Adipocyte (in vitro differentiated cells): ENCODE results near the gene LIPJ.

Experiments used
- DNase-seq: peaks from one replicate; pipeline ENCODE4 v3.0.0-alpha.2; 2015; ENCODE audit warnings: low read depth
- H3K27me3 ChIP-seq: replicated peaks from 2 replicates; pipeline ENCODE4 v1.7.0; 2013; ENCODE audit warnings: mild to moderate bottlenecking, low read length, moderate library complexity; ENCODE audit not compliant: control insufficient read depth, insufficient read depth
- H3K36me3 ChIP-seq: 2 replicates; pipeline ENCODE4 v1.7.0; 2013; ENCODE audit warnings: low read length, mild to moderate bottlenecking, moderate library complexity; ENCODE audit not compliant: control insufficient read depth, insufficient read depth, severe bottlenecking
- H3K4me1 ChIP-seq: 2 replicates; pipeline ENCODE4 v1.7.0; 2013; ENCODE audit warnings: mild to moderate bottlenecking, low read length, moderate library complexity; ENCODE audit not compliant: control insufficient read depth, insufficient read depth
- H3K4me3 ChIP-seq: 2 replicates; pipeline ENCODE4 v1.7.0; 2013; ENCODE audit warnings: mild to moderate bottlenecking, low read length, moderate library complexity
- H3K9ac ChIP-seq: 2 replicates; pipeline ENCODE4 v1.7.0; 2013; ENCODE audit warnings: mild to moderate bottlenecking, low read length, moderate library complexity
- H3K9me3 ChIP-seq: 2 replicates; pipeline ENCODE4 v1.7.0; 2013; ENCODE audit warnings: mild to moderate bottlenecking, low read length, moderate library complexity; ENCODE audit not compliant: control insufficient read depth

Gene LIPJ, protein sequence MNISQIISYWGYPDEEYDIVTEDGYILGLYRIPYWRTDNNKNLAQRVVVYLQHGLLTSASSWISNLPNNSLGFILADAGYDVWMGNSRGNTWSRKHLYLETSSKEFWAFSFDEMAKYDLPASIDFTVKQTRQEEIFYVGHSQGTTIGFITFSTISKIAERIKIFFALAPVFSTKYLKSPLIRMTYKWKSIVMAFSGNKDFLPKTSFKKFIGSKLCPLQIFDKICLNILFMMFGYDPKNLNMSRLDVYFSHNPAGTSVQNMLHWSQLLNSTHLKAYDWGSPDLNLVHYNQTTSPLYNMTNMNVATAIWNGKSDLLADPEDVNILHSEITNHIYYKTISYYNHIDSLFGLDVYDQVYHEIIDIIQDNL

GRCh38 chr10:88586462-88586861 lies at the start of gene LIPJ:
Gene LIPJ (plus strand): TSS chr10:88586762. CDS start chr10:88590688, 3,926 bp downstream.
- no peaks in the 10 kb centered on the region for H3K36me3 ChIP-seq
- no peak for DNase-seq
- H3K27me3 ChIP-seq = no peaks in the 10 kb centered on the region
- H3K4me3 ChIP-seq = no peak within 1 kb of the TSS
- H3K9me3 ChIP-seq = no peaks in the 10 kb centered on the region
- H3K4me1 ChIP-seq = peaks cover 3% of the 10 kb centered on the region
- no peak within 1 kb of the TSS for H3K9ac ChIP-seq

GRCh38 chr10:88537322-88537721 lies 49.2 kb upstream of the LIPJ start:
- Histone ChIP-seq H3K9ac (peak overlapping the region; percentile 80), H3K9me3 (no peaks in the 10 kb centered on the region), H3K4me3 (peak overlapping the region; percentile 44), H3K4me1 (peaks cover 51% of the 10 kb centered on the region), H3K27me3 (no peaks in the 10 kb centered on the region), H3K36me3 (no peaks in the 10 kb centered on the region)
- DNase-seq = no peak

DNA sequence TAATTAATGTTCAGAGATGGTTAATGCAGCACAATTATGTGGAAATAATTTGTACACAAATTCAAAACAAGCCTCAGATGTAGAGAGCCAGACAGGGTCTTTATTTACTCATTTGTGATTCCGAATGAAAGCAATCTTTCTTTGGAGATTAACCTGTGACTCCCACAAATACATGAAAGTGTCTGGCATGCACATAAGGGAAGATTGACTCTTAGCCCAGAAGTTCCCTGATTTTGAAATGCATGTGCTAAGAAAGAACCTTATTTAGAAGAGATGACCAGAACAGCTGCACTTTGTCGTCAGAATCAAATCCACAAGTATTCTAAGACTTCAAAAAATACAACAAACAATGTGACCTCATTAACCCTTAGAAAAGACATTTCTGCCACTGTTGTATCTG lies 48.5 kb upstream of the LIPJ start:
- Histone ChIP-seq H3K27me3 (no peaks in the 10 kb centered on the region), H3K9ac (peak overlapping the region; percentile 80), H3K4me3 (peak overlapping the region; percentile 44), H3K36me3 (no peaks in the 10 kb centered on the region), H3K9me3 (no peaks in the 10 kb centered on the region), H3K4me1 (peaks cover 56% of the 10 kb centered on the region)
- DNase-seq = peak; percentile 86

- H3K36me3 ChIP-seq = no peaks in the 10 kb centered on the region
- no peaks in the 10 kb centered on the region for H3K9me3 ChIP-seq
- no peak for DNase-seq
- H3K4me1 ChIP-seq = peaks cover 58% of the 10 kb centered on the region
- no peak overlapping the region for H3K4me3 ChIP-seq
- H3K9ac ChIP-seq = peak overlapping the region; percentile 49
- no peaks in the 10 kb centered on the region for H3K27me3 ChIP-seq
These were observed 46.2 kb upstream of the LIPJ start for GRCh38 chr10:88540351-88540750.

DNA sequence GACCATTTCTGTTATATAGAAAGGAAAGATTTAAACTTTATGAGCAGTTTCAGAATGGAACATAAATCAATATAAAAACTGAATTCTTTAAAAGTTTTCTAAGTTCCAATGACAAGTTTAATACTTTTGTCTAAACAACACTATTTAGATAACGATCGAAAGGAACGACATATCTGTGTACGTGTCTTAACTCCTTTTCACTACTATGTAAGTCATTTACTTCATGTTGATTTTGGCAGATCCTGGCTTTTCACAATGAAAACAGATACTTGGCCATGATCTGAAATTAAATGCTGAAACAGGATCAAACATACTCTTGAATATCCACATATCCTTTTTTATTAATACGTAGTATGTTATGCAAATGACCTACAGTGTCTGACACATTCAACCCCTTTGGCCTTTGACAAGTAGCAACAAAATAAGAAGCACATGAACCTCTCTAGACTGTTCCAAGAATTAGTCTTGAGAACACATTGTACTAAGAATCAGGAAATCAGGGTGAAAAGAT lies 45.4 kb upstream of the LIPJ start:
- H3K9ac ChIP-seq = peak overlapping the region; percentile 49
- H3K36me3 ChIP-seq = no peaks in the 10 kb centered on the region
- H3K4me1 ChIP-seq = peaks cover 58% of the 10 kb centered on the region
- peak overlapping the region; percentile 53 for H3K4me3 ChIP-seq
- no peaks in the 10 kb centered on the region for H3K9me3 ChIP-seq
- H3K27me3 ChIP-seq = no peaks in the 10 kb centered on the region
- DNase-seq = no peak

- no peaks in the 10 kb centered on the region for H3K9me3 ChIP-seq
- no peak overlapping the region for H3K4me3 ChIP-seq
- H3K9ac ChIP-seq = no peak overlapping the region
- H3K27me3 ChIP-seq = no peaks in the 10 kb centered on the region
- no peak for DNase-seq
- peaks cover 60% of the 10 kb centered on the region for H3K4me1 ChIP-seq
- no peaks in the 10 kb centered on the region for H3K36me3 ChIP-seq
These were observed 44.0 kb upstream of the LIPJ start for GRCh38 chr10:88542522-88542921.

- no peak overlapping the region for H3K4me3 ChIP-seq
- H3K4me1 ChIP-seq = peaks cover 43% of the 10 kb centered on the region
- H3K9me3 ChIP-seq = no peaks in the 10 kb centered on the region
- H3K9ac ChIP-seq = no peak overlapping the region
- H3K36me3 ChIP-seq = no peaks in the 10 kb centered on the region
- no peak for DNase-seq
- no peaks in the 10 kb centered on the region for H3K27me3 ChIP-seq
These were observed 42.3 kb upstream of the LIPJ start for GRCh38 chr10:88544140-88544870.

DNA sequence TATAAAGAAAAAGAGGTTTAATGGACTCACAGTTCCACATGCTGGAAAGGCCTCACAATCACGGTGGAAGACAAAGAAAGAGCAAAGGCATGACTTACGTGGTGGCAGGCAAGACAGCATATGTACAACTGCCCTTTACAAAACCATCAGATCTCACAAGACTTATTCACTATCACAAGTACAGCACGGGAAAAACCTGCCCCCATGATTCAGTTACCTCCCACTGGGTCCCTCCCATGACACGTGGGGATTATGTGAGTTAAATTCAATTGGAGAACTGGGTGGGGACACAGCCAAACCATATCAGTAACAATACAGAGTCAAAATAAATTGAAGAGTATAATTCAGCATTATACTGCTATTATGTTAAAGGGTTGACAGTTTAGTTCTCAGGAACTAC lies 41.2 kb upstream of the LIPJ start:
- DNase-seq = no peak

GRCh38 chr10:88546497-88546896 lies 40.1 kb upstream of the LIPJ start:
- H3K4me1 ChIP-seq = peaks cover 31% of the 10 kb centered on the region
- H3K4me3 ChIP-seq = no peak overlapping the region
- H3K36me3 ChIP-seq = no peaks in the 10 kb centered on the region
- no peaks in the 10 kb centered on the region for H3K27me3 ChIP-seq
- no peaks in the 10 kb centered on the region for H3K9me3 ChIP-seq
- no peak for DNase-seq
- H3K9ac ChIP-seq = no peak overlapping the region

More for the DNA sequence above, 41.2 kb upstream of the LIPJ start:
- Histone ChIP-seq H3K4me1 (peaks cover 42% of the 10 kb centered on the region), H3K36me3 (no peaks in the 10 kb centered on the region), H3K9me3 (no peaks in the 10 kb centered on the region), H3K9ac (no peak overlapping the region), H3K4me3 (no peak overlapping the region), H3K27me3 (no peaks in the 10 kb centered on the region)

GRCh38 chr10:88551246-88551645 lies 35.3 kb upstream of the LIPJ start:
- no peaks in the 10 kb centered on the region for H3K27me3 ChIP-seq
- no peak for DNase-seq
- H3K36me3 ChIP-seq = no peaks in the 10 kb centered on the region
- no peaks in the 10 kb centered on the region for H3K9me3 ChIP-seq
- peaks cover 27% of the 10 kb centered on the region for H3K4me1 ChIP-seq
- no peak overlapping the region for H3K9ac ChIP-seq
- H3K4me3 ChIP-seq = no peak overlapping the region

DNA sequence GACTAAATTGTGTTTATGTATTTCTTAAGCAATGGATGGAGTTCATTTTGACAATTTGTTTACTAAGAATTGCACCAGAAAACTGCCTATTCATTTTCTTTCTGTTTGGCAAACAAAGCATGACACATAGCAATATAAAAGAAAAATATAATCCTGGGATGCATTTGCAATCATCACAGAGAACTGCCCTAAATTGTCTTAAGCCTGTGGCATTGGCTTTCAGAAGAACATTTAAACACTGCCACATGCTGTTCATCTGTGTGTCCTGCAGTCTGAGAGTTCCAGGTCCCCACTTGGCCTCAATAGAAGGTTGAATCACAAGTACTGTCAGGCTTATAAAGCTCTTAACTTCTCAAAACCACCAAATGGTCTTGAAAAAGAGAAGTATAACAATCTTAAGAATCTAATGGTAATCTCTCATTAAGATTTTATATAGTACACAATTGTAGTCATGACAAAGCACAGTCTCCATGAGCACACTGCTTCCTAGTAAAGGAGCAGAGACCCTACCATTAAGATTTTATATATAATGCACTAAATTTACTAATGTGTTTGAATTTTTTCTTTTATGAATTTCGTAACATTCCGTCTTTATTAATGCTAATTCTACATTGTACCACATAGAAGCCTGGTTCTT lies 33.3 kb upstream of the LIPJ start:
- Histone ChIP-seq H3K4me1 (peaks cover 32% of the 10 kb centered on the region), H3K27me3 (no peaks in the 10 kb centered on the region), H3K36me3 (no peaks in the 10 kb centered on the region), H3K4me3 (no peak overlapping the region), H3K9ac (peak overlapping the region; percentile 49), H3K9me3 (no peaks in the 10 kb centered on the region)
- DNase-seq = peak; percentile 93
